ENCODE measurements around the gene GATAD2A. TPM values are rescaled to one million over a fixed set of nuclear protein-coding genes. Genes with fewer than 3 reads are reported as not detected.
A peak's percentile ranks its signal among the peaks of the same experiment; 100 is the strongest.

Gene GATAD2A
- total RNA-seq, 1 donor from 2014 or later = 91.0 TPM

GRCh38 chr19:19535311-19536191 is 130.1 kb downstream of the GATAD2A start:
- Mint-ChIP-seq H3K4me3 (ENCODE audit: low read depth) (no peak overlapping the region), H3K27ac (no peak overlapping the region), H3K9me3 (ENCODE audit: low read depth) (no peaks in the 10 kb centered on the region), H3K36me3 (ENCODE audit: insufficient read depth) (peaks cover 6% of the 10 kb centered on the region), H3K27me3 (peaks cover 24% of the 10 kb centered on the region), H3K4me1 (ENCODE audit: low read depth) (peaks cover 3% of the 10 kb centered on the region)
- TF ChIP-seq CTCF (IDR thresholded peaks at IDR 0.05; ENCODE audit: unreplicated experiment) = no peak
- no peak for DNase-seq (ENCODE audit: low spot score, unreplicated experiment)

- DNase-seq (ENCODE audit: low spot score, unreplicated experiment) = no peak
- no peak overlapping the region for H3K27ac Mint-ChIP-seq
- H3K27me3 Mint-ChIP-seq = peaks cover 27% of the 10 kb centered on the region
- TF ChIP-seq CTCF (IDR thresholded peaks at IDR 0.05; ENCODE audit: unreplicated experiment) = no peak
- H3K9me3 Mint-ChIP-seq (ENCODE audit: low read depth) = no peaks in the 10 kb centered on the region
- H3K4me1 Mint-ChIP-seq (ENCODE audit: low read depth) = peaks cover 3% of the 10 kb centered on the region
- peak overlapping the region; percentile 42 for H3K4me3 Mint-ChIP-seq (ENCODE audit: low read depth)
- peaks cover 3% of the 10 kb centered on the region for H3K36me3 Mint-ChIP-seq (ENCODE audit: insufficient read depth)
Observed at GRCh38 chr19:19537075-19538048, 131.9 kb downstream of the GATAD2A start.

GRCh38 chr19:19538061-19538784 is 132.7 kb downstream of the GATAD2A start, which contains the start of gene CILP2:
Gene CILP2 (plus strand): TSS chr19:19538265. CDS start chr19:19538350, 85 bp downstream.
- Mint-ChIP-seq H3K27me3 (peaks cover 27% of the 10 kb centered on the region), H3K9me3 (ENCODE audit: low read depth) (no peaks in the 10 kb centered on the region), H3K36me3 (ENCODE audit: insufficient read depth) (peaks cover 3% of the 10 kb centered on the region), H3K27ac (no peak within 1 kb of the TSS), H3K4me3 (ENCODE audit: low read depth) (peak within 1 kb of the TSS; percentile 67), H3K4me1 (ENCODE audit: low read depth) (peaks cover 3% of the 10 kb centered on the region)
- TF ChIP-seq CTCF (IDR thresholded peaks at IDR 0.05; ENCODE audit: unreplicated experiment) = no peak
- peak; percentile 58 for DNase-seq (ENCODE audit: low spot score, unreplicated experiment)

- Mint-ChIP-seq H3K27ac (no peak overlapping the region), H3K27me3 (peaks cover 26% of the 10 kb centered on the region), H3K4me1 (ENCODE audit: low read depth) (peaks cover 3% of the 10 kb centered on the region), H3K4me3 (ENCODE audit: low read depth) (peak overlapping the region; percentile 67), H3K36me3 (ENCODE audit: insufficient read depth) (peaks cover 3% of the 10 kb centered on the region), H3K9me3 (ENCODE audit: low read depth) (no peaks in the 10 kb centered on the region)
- DNase-seq (ENCODE audit: low spot score, unreplicated experiment) = no peak
- TF ChIP-seq CTCF (IDR thresholded peaks at IDR 0.05; ENCODE audit: unreplicated experiment) = no peak
Observed at GRCh38 chr19:19538785-19539166, 133.3 kb downstream of the GATAD2A start.

Data from progenitor cell of endocrine pancreas (in vitro differentiated cells).